GM23248 (cell line): ENCODE measurements around the gene ATF7IP.

Source experiments
- EZH2 ChIP-seq: fragments of 200-600 bp; sonication (generic); IDR thresholded peaks from 2 replicates; pipeline ENCODE4 v1.6.1; 2018; ENCODE audit warnings: antibody characterized with exemption, mild to moderate bottlenecking; ENCODE audit not compliant: insufficient read depth, poor library complexity, severe bottlenecking
- EZH2phosphoT487 ChIP-seq: fragments of 200-600 bp; sonication (generic); IDR thresholded peaks from 2 replicates; pipeline ENCODE4 v1.6.1; 2018; ENCODE audit warnings: antibody characterized with exemption, moderate library complexity, mild to moderate bottlenecking, low read depth; ENCODE audit not compliant: insufficient read depth

- TF ChIP-seq EZH2, result no peak
- TF ChIP-seq EZH2phosphoT487, result no peak
Measured at GRCh38 chr12:14408208-14408607, 42.7 kb downstream of the ATF7IP start.
